HG03342 (cell line): ENCODE data around the gene OR51G2.

Experiments used
- ATAC-seq: cut with Tn5 transposase; IDR thresholded peaks from one replicate; pipeline ENCODE4 v1.9.1; 2021; ENCODE audit warnings: mild to moderate bottlenecking, moderate library complexity; ENCODE audit not compliant: unreplicated experiment

OR51G2 gene

DNA sequence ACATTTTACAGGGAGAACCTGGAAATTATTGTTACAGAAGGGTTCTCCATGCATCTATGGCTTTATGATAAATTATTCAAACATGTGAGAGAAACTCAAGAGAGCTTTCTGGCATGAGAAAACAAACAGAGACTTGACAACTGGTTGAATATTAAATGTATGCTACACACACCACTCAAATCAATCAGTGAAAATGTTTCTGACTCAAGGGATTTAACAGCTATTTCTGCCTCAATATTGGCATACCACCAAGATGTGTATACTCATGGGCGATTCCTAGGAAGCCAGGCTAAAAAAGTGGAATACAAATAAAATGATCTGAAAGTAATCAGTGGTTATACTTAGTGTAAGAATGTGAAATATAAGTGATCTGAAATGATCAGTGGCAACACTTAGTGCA is 53.3 kb downstream of the OR51G2 start:
- ATAC-seq: no peak

DNA sequence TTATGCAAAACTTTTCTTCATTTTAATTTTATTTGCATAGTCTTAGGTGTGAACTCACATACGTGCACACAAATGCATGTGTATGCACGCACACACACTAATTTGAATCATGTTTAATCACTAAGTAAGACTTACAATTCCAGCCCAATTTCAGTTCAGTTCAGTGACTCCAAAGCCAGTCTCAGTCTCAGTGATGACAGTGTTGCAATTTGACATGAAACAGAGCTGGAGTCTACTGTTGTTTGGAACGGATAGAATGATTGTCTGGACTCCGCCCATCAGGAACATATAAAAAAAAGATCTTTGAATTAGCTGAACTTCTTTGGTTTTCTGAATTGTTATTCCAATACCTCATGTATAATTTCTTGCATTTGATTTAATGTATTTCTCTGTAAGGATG is 55.3 kb downstream of the OR51G2 start:
- no peak for ATAC-seq
